ENCODE results near the gene RDH16. TPM values are rescaled to one million over a fixed set of nuclear protein-coding genes. Genes with fewer than 3 reads are reported as not detected.

RDH16 gene
- total and polyA plus RNA-seq, 2 donors (not counting 3 experiments of a cell fraction or from before 2014, with no cell fraction given), result 0.08 to 0.29 TPM

- no peak for FAIRE-seq
- intact Hi-C loops (cut with micrococcal nuclease), result loop anchor here (5.0 kb wide), 1 partner anchor 353 kb away; no protein-coding TSS in a partner anchor
- POLR2A ChIA-PET, result no interaction called here
Observed at GRCh38 chr12:56989861-56990610, 32.6 kb upstream of the RDH16 start.

More at GRCh38 chr12:56989861-56990610, 32.6 kb upstream of the RDH16 start:
- Histone ChIP-seq H4K20me1 (replicated peaks; ENCODE audit: control insufficient read depth, extremely low read depth, insufficient read depth, low read length) (no peaks in the 10 kb centered on the region), H3K9me1 (replicated peaks; ENCODE audit: control insufficient read depth, extremely low read depth, insufficient read depth, low read length) (no peaks in the 10 kb centered on the region), H3K36me3 (ENCODE audit: control insufficient read depth in 2 of 2, extremely low read depth in 1 of 2, insufficient read depth in 2 of 2, low read length in 2 of 2) (no peaks in the 10 kb centered on the region), H2AFZ (ENCODE audit: low read depth, low read length) (no peak overlapping the region), H3K79me2 (ENCODE audit: control insufficient read depth, insufficient read depth, low read length) (no peaks in the 10 kb centered on the region), H3K27me3 (ENCODE audit: control insufficient read depth in 2 of 2, insufficient read depth in 2 of 2, low read length in 2 of 2) (peaks cover 2 to 3% of the 10 kb centered on the region in 2 experiments), H3K4me2 (ENCODE audit: insufficient read depth, low read length) (no peak overlapping the region), H3K27ac (ENCODE audit: insufficient read depth, low read depth, low read length) (no peak overlapping the region), H3K4me1 (ENCODE audit: control insufficient read depth, extremely low read depth, insufficient read depth, low read length) (peaks cover 30% of the 10 kb centered on the region), H3K9me3 (replicated peaks; ENCODE audit: control insufficient read depth, insufficient read depth, low read length) (no peaks in the 10 kb centered on the region), H3K4me3 (replicated peaks in 1 of 3; ENCODE audit: insufficient read depth in 1 of 3, low read depth in 1 of 3, low read length in 3 of 3) (no peak overlapping the region), H3K9ac (replicated peaks; ENCODE audit: extremely low read depth, insufficient read depth, low read length) (no peak overlapping the region)
- dilution Hi-C loops (cut with MboI; ENCODE audit: extremely low pct_ligation_motif_present, low sequenced_read_pairs), result no loop called here
- CTCF ChIA-PET, result interaction anchor here (1.9 kb wide), 2 partner anchors 11 to 14 kb away, joined by 6 to 18 read pairs; no protein-coding TSS in a partner anchor
- TF ChIP-seq CTCF (IDR thresholded peaks at IDR 0.05; ENCODE audit: extremely low read depth in 1 of 2, insufficient read depth in 1 of 2, low read depth in 1 of 2, low read length in 2 of 2), result no peak
- BruUV-seq (replicated peaks), result no TSS peak
- no peak for DNase-seq (ENCODE audit: low read depth, low spot score)
